Transverse colon (tissue), 4 donors: ENCODE data around the gene TPK1. TPM values are rescaled to one million over a fixed set of nuclear protein-coding genes. Genes with fewer than 3 reads are reported as not detected.

Experiments used
- DNase-seq: peaks from one replicate; pipeline ENCODE4 v3.0.0-alpha.2; 2019
- H3K27ac ChIP-seq, 4 donors: fragments of 200-600 bp; sonication (generic); 2 replicates each; pipeline ENCODE4 v1.5.1; 2016 to 2018; ENCODE audit warnings: inconsistent platforms in 4 of 4
- H3K27me3 ChIP-seq: fragments of 200-600 bp; sonication (generic); 2 replicates; pipeline ENCODE4 v1.5.1; 2017; ENCODE audit warnings: inconsistent platforms
- H3K36me3 ChIP-seq, 4 donors: fragments of 200-600 bp; sonication (generic); 2 replicates each; pipeline ENCODE4 v1.5.1; 2017 to 2019; ENCODE audit warnings: inconsistent platforms in 4 of 4
- H3K4me1 ChIP-seq, 4 donors: fragments of 200-600 bp; sonication (generic); 2 replicates each; pipeline ENCODE4 v1.5.1; 2017 to 2020; ENCODE audit warnings: inconsistent platforms in 4 of 4
- H3K4me3 ChIP-seq, 4 donors: fragments of 200-600 bp; sonication (generic); 1 replicate in 1 of 4; 2 replicates in 3 of 4; pipeline versions ENCODE4 v1.5.1 to v1.6.1; 2017 to 2019; ENCODE audit warnings: inconsistent platforms in 4 of 4
- H3K9me3 ChIP-seq, 2 donors: fragments of 200-600 bp; sonication (generic); 2 replicates each; pipeline ENCODE4 v1.5.1; 2017 to 2019; ENCODE audit warnings: inconsistent platforms in 2 of 2
- CTCF ChIP-seq, 5 experiments: fragments of 200-600 bp in 3 of 5; fragments of 450-650 bp in 2 of 5; sonication (generic) in 3 of 5; IDR thresholded peaks; 1 replicate in 2 of 5; 2 replicates in 3 of 5; pipeline ENCODE4 v1.5.1; 2016 to 2017; ENCODE audit warnings: antibody characterized with exemption in 5 of 5, inconsistent platforms in 3 of 5, mild to moderate bottlenecking in 2 of 5, moderate library complexity in 1 of 5
- EP300 ChIP-seq: sonication (generic); formaldehyde crosslinking; IDR thresholded peaks from one replicate; pipeline ENCODE4 v1.6.1; 2017; ENCODE audit warnings: antibody characterized with exemption, low read depth
- POLR2A ChIP-seq: fragments of 450-650 bp; IDR thresholded peaks from one replicate; pipeline ENCODE4 v1.6.1; 2016; ENCODE audit warnings: antibody characterized with exemption, mild to moderate bottlenecking, moderate library complexity
- POLR2AphosphoS5 ChIP-seq, 3 donors: sonication (generic); formaldehyde crosslinking; IDR thresholded peaks; one replicate each; pipeline ENCODE4 v1.6.1; 2016; ENCODE audit warnings: antibody characterized with exemption in 3 of 3
- WGBS, 2 donors: methylation state at CpG; one replicate each; pipeline ENCODE4 v1.1.5; 2018; ENCODE audit warnings: low coverage in 1 of 2; 5-methylcytosine and 5-hydroxymethylcytosine counted together
- in situ Hi-C, 4 donors: fragments of 200-750 bp; cut with MboI; loops; one replicate each; pipeline versions ENCODE4 v1.15.0 to v1.15.1; 2017; ENCODE audit warnings: low sequenced_read_pairs in 3 of 4, low pct_ligation_motif_present in 1 of 4, low pct_unique_long_range_greater_than_20kb in 1 of 4
- intact Hi-C: fragments of 100-400 bp; cut with DNase I; formaldehyde crosslinking; loops from one replicate; pipeline ENCODE4 v1.15.1; 2023; ENCODE audit warnings: low total_unique reads
- total RNA-seq, 4 donors: library from RNA; depleted of rRNA; stranded (reverse); fragments of >200 nt; gene quantifications; one replicate each; pipeline ENCODE4 v1.1.0, GENCODE V29; 2016

TPK1 gene
- total RNA-seq, 4 donors from 2014 or later, result 1.4 to 17.3 (median 14.6) TPM

GRCh38 chr7:144777005-144777839 is 58.6 kb downstream of the TPK1 start:
- peaks cover 0 to 8% (median 0%) of the 10 kb centered on the region in 4 donors for H3K4me1 ChIP-seq
- H3K27me3 ChIP-seq, result no peaks in the 10 kb centered on the region
- intact Hi-C loops, result no loop called here
- no peaks in the 10 kb centered on the region for H3K36me3 ChIP-seq
- no peaks in the 10 kb centered on the region for H3K9me3 ChIP-seq
- TF ChIP-seq POLR2A, result no peak
- no peak for TF ChIP-seq POLR2AphosphoS5 (IDR thresholded peaks at IDR 0.05)
- TF ChIP-seq CTCF (IDR thresholded peaks at IDR 0.05), result no peak
- TF ChIP-seq EP300, result no peak
- peak; percentile 17 for DNase-seq
- no peak overlapping the region for H3K27ac ChIP-seq
- in situ Hi-C loops, result no loop called here
- H3K4me3 ChIP-seq, result no peak overlapping the region
- 61 to 66% methylated on average over 3 of the region's 3 CpGs for WGBS, 2 donors

- WGBS, 2 donors, result 78 to 84% methylated on average over 3 to 4 of the region's 4 CpGs
- Histone ChIP-seq H3K9me3 (no peaks in the 10 kb centered on the region), H3K36me3 (no peaks in the 10 kb centered on the region), H3K4me1 (peaks cover 0 to 8% (median 0%) of the 10 kb centered on the region in 4 donors), H3K4me3 (no peak overlapping the region), H3K27ac (no peak overlapping the region), H3K27me3 (no peaks in the 10 kb centered on the region)
- DNase-seq, result no peak
- in situ Hi-C loops (no loop called here), intact Hi-C loops (no loop called here)
- TF ChIP-seq EP300, result no peak
- TF ChIP-seq CTCF (IDR thresholded peaks at IDR 0.05), result no peak
- TF ChIP-seq POLR2AphosphoS5 (IDR thresholded peaks at IDR 0.05), result no peak
- no peak for TF ChIP-seq POLR2A
Measured at GRCh38 chr7:144776447-144776846, 59.4 kb downstream of the TPK1 start.

GRCh38 chr7:144775749-144776148 is 60.1 kb downstream of the TPK1 start:
- intact Hi-C loops, result no loop called here
- no peaks in the 10 kb centered on the region for H3K9me3 ChIP-seq
- no peak overlapping the region for H3K4me3 ChIP-seq
- in situ Hi-C loops, result no loop called here
- no peaks in the 10 kb centered on the region for H3K27me3 ChIP-seq
- TF ChIP-seq POLR2AphosphoS5 (IDR thresholded peaks at IDR 0.05) (no peak), POLR2A (no peak), CTCF (IDR thresholded peaks at IDR 0.05) (no peak), EP300 (no peak)
- no peak overlapping the region for H3K27ac ChIP-seq
- no peak for DNase-seq
- WGBS, 2 donors, result 53% methylated on average over 2 of the region's 2 CpGs; no CpG with 5 or more reads in 1 of the 2 donors
- no peaks in the 10 kb centered on the region for H3K36me3 ChIP-seq
- peaks cover 0 to 8% (median 0%) of the 10 kb centered on the region in 4 donors for H3K4me1 ChIP-seq

- Histone ChIP-seq H3K4me3 (no peak overlapping the region), H3K9me3 (no peaks in the 10 kb centered on the region), H3K27me3 (no peaks in the 10 kb centered on the region), H3K36me3 (no peaks in the 10 kb centered on the region), H3K4me1 (peaks cover 0 to 3% (median 0%) of the 10 kb centered on the region in 4 donors), H3K27ac (no peak overlapping the region)
- no peak for DNase-seq
- intact Hi-C loops, result no loop called here
- WGBS, 2 donors, result 91 to 95% methylated on average over 2 of the region's 2 CpGs
- in situ Hi-C loops, result no loop called here
- TF ChIP-seq POLR2A, result no peak
- TF ChIP-seq POLR2AphosphoS5 (IDR thresholded peaks at IDR 0.05), result no peak
- TF ChIP-seq EP300, result no peak
- TF ChIP-seq CTCF (IDR thresholded peaks at IDR 0.05), result no peak
Measured at GRCh38 chr7:144771927-144772326, 63.9 kb downstream of the TPK1 start.
